ENCODE data around the gene ANKLE1.
"Not testable (repeated sequence)": the region's sequence is repeated elsewhere in the genome, so short reads cannot be mapped to it uniquely, and the experiment has no call there.

ANKLE1 gene

GRCh38 chr19:17248011-17248776 is 33.5 kb upstream of the ANKLE1 start:
- FAIRE-seq: no peak

GRCh38 chr19:17249887-17250548 is 31.7 kb upstream of the ANKLE1 start:
- FAIRE-seq: no peak

- no peak for FAIRE-seq
Measured at GRCh38 chr19:17254636-17255035, 27.1 kb upstream of the ANKLE1 start.

GRCh38 chr19:17255150-17255621 is 26.5 kb upstream of the ANKLE1 start:
- no peak for FAIRE-seq

GRCh38 chr19:17256130-17256529 is 25.6 kb upstream of the ANKLE1 start:
- no peak for FAIRE-seq

- FAIRE-seq: no peak
Measured at GRCh38 chr19:17259118-17259780, 22.5 kb upstream of the ANKLE1 start.

- FAIRE-seq: no peak
Measured at GRCh38 chr19:17259934-17260333, 21.8 kb upstream of the ANKLE1 start.

GRCh38 chr19:17260842-17261325 is 20.8 kb upstream of the ANKLE1 start:
- no peak for FAIRE-seq

- no peak for FAIRE-seq
Measured at GRCh38 chr19:17262557-17262956, 19.1 kb upstream of the ANKLE1 start.

GRCh38 chr19:17263712-17264640 is 17.7 kb upstream of the ANKLE1 start:
- no peak for FAIRE-seq

- FAIRE-seq: no peak
Measured at GRCh38 chr19:17264641-17264979, 17.1 kb upstream of the ANKLE1 start, which contains the start of gene USHBP1. Gene USHBP1, minus strand, starts transcription at chr19:17264745. Its CDS starts 446 bp downstream, at chr19:17264299.

- FAIRE-seq: no peak
Measured at GRCh38 chr19:17266026-17266425, 15.7 kb upstream of the ANKLE1 start.

- FAIRE-seq: no peak
Measured at GRCh38 chr19:17266589-17266974, 15.1 kb upstream of the ANKLE1 start.

- peak; percentile 100 for FAIRE-seq
Measured at GRCh38 chr19:17266975-17267788, 14.5 kb upstream of the ANKLE1 start, which contains the start of gene BABAM1. Gene BABAM1, plus strand, starts transcription at chr19:17267443. Its CDS starts 1,364 bp downstream, at chr19:17268807.

GRCh38 chr19:17268754-17269153 is 12.9 kb upstream of the ANKLE1 start:
- FAIRE-seq: no peak

GRCh38 chr19:17274892-17275291 is 6.8 kb upstream of the ANKLE1 start:
- FAIRE-seq: not testable (repeated sequence)

GRCh38 chr19:17275441-17276175 is 6.1 kb upstream of the ANKLE1 start:
- no peak for FAIRE-seq

- no peak for FAIRE-seq
Measured at GRCh38 chr19:17279436-17279835, 2.3 kb upstream of the ANKLE1 start.

- FAIRE-seq: no peak
Measured at GRCh38 chr19:17282488-17283125, 906 bp downstream of the ANKLE1 start.

- FAIRE-seq: no peak
Measured at GRCh38 chr19:17283504-17283996, 1.8 kb downstream of the ANKLE1 start.

Data from endometrium (tissue), 2 donors.